Astrocyte of the cerebellum (primary cell): ENCODE results near the gene ANKRD10.
"Not testable (repeated sequence)": the region's sequence is repeated elsewhere in the genome, so short reads cannot be mapped to it uniquely, and the experiment has no call there.

Source experiments
- DNase-seq: peaks from one replicate; pipeline ENCODE4 v3.0.0-alpha.2; 2011; ENCODE audit warnings: low read depth
- H3K4me3 ChIP-seq: 2 replicates; pipeline ENCODE4 v1.5.1; 2011; ENCODE audit warnings: mild to moderate bottlenecking, low read depth, low read length, moderate library complexity
- in situ Hi-C: cut with HindIII; loops from 2 replicates; pipeline ENCODE4 v1.10.0; 2017; ENCODE audit warnings: low sequenced_read_pairs
- TF ChIP-seq, protein P1 (sequence below): IDR thresholded peaks from 2 replicates; pipeline ENCODE4 v1.5.1; 2012; ENCODE audit warnings: low read length, low read depth, moderate library complexity, mild to moderate bottlenecking; ENCODE audit errors: missing control alignments

Gene ANKRD10

DNA sequence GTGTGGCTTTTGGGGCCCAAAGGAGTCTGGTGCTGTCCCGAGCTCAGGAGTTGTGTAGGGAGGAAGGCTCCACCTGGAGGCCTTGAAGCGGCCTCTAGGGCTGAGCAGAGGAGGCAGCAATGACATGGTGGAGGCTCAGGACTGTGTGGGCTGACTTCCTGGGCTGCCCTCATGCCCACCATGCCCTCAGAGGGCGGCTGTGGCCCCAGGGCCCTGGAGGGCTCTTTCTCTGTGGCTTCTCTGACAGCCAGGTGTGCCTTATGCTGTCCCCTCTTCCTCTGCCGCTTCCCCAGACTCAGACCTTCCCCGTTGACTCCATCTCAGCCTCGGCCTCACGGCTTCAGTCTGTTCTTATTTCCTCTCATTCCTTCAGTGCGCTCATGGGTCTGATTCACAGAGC is 35.5 kb upstream of the ANKRD10 start:
- TF ChIP-seq, protein P1, sequence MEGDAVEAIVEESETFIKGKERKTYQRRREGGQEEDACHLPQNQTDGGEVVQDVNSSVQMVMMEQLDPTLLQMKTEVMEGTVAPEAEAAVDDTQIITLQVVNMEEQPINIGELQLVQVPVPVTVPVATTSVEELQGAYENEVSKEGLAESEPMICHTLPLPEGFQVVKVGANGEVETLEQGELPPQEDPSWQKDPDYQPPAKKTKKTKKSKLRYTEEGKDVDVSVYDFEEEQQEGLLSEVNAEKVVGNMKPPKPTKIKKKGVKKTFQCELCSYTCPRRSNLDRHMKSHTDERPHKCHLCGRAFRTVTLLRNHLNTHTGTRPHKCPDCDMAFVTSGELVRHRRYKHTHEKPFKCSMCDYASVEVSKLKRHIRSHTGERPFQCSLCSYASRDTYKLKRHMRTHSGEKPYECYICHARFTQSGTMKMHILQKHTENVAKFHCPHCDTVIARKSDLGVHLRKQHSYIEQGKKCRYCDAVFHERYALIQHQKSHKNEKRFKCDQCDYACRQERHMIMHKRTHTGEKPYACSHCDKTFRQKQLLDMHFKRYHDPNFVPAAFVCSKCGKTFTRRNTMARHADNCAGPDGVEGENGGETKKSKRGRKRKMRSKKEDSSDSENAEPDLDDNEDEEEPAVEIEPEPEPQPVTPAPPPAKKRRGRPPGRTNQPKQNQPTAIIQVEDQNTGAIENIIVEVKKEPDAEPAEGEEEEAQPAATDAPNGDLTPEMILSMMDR: no peak
- DNase-seq: no peak
- in situ Hi-C loops: no loop called here
- no peak overlapping the region for H3K4me3 ChIP-seq

GRCh38 chr13:110949628-110950027 is 34.8 kb upstream of the ANKRD10 start:
- no peak overlapping the region for H3K4me3 ChIP-seq
- TF ChIP-seq, protein P1: no peak
- no peak for DNase-seq
- in situ Hi-C loops: no loop called here

GRCh38 chr13:110949116-110949515 is 34.2 kb upstream of the ANKRD10 start:
- TF ChIP-seq, protein P1: no peak
- no peak for DNase-seq

DNA sequence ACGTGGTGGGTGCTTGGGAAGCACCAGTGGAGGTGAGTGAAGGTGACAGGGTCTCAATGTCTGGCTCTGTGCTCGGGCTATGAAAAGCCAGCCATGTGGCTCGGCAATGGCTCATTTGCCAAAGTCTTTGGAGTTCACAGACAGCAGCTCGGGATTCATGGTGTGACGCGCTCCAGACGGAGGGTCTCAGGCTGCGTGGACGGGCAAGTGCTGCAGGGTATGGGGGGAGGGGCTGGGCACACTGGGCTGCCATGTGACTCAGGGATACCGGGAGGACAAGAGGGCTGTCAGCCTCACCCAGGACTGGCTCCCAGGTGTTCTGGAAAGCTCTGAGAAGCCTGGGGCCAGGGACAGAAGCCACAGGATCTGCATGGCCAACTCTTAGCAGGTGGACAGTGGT is 32.5 kb upstream of the ANKRD10 start:
- in situ Hi-C loops, H3K4me3 ChIP-seq, DNase-seq: not testable (repeated sequence)

More at GRCh38 chr13:110949116-110949515, 34.2 kb upstream of the ANKRD10 start:
- in situ Hi-C loops: no loop called here
- H3K4me3 ChIP-seq: no peak overlapping the region

DNA sequence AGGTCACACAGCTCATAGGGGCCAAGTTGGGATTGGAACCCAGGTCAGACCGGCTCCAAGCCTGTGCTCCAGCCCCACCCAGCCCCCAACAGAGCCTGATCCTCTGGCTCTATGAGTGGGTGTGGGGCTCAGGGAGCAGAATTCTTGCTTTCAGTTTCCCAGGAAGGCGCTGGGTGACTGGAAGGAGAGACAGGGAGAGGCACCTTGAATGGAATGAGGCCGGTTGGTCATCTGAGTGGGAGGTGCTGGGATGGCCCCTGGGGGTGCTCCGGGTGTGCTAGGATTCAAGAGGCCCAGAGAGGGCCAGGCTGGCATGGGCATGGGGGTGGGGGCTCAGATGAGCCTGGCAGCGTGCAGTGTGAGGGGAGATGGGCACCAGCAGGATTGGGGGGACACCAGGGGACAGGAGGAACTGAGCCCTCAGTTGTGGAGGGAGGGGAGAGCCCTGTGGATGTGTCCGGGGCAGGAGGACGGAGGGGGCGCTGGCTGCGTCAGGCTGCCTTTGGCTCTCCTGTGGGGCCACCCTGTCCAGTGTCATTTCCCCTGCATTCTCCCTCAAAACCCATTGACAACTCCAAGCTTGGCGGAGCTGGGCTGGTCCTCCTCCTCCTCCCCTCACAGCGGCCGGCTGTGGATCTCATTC is 31.2 kb upstream of the ANKRD10 start:
- TF ChIP-seq, protein P1: no peak
- no peak overlapping the region for H3K4me3 ChIP-seq
- DNase-seq: no peak
- in situ Hi-C loops: no loop called here

DNA sequence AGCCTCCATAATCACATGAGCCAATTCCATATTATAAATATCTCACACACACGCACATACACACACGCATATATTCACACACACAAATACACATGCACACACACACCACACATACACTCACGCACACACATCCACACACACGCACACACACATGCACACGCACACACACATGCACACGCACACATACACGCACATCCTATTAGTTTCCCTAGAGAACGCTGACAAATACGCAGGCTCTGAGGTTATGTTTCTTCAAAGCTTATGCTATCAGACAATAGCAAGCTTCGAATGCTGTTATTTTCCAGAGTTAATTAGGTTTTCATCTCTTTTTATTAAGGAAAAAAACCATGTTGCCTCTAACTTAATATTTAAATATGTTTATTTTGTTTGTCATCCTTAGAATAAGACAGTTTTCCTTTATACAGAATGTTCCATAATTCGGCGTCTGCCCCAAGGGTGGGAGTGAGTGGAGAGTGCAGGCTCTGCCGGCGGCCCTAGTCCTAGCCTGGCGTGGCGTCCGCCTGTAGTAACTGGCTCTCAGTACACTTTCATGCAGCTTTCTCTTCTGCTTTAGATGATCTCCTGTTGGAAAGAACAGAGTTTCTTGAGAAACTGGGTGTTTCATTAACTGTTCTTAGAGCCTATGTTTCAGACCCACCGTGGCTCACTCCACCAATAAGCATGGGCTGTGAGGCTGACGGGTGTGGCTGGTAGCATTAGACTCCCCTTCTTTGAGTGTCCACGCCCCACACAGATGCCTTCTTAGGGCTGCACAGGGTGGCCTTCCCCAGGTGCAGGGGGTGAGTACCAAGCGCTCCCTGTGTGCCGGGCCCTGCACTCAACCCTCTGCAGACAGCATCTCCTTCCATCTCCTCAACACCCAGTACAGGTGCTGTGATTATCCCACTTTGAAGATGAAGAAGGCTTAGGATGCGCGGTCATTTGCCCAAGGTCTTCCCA is 30.4 kb upstream of the ANKRD10 start:
- in situ Hi-C loops: no loop called here

More for the DNA sequence above, 30.4 kb upstream of the ANKRD10 start:
- no peak overlapping the region for H3K4me3 ChIP-seq
- DNase-seq: no peak
- TF ChIP-seq, protein P1: no peak
